Hepatocyte (in vitro differentiated cells): ENCODE data around the gene SND1. TPM values are rescaled to one million over a fixed set of nuclear protein-coding genes. Genes with fewer than 3 reads are reported as not detected.
A peak's percentile ranks its signal among the peaks of the same experiment; 100 is the strongest.

Experiments
- DNase-seq: peaks from one replicate; pipeline ENCODE4 v3.0.0-alpha.2; 2016; ENCODE audit warnings: low spot score
- H2AFZ ChIP-seq: fragments of 200-600 bp; sonication (generic); 2 replicates; pipeline ENCODE4 v1.6.0; 2016; ENCODE audit warnings: antibody characterized with exemption, mild to moderate bottlenecking
- H3K27ac ChIP-seq: fragments of 200-600 bp; sonication (generic); 2 replicates; pipeline ENCODE4 v1.5.1; 2016; ENCODE audit warnings: mild to moderate bottlenecking
- H3K27me3 ChIP-seq: fragments of 200-600 bp; sonication (generic); 2 replicates; pipeline ENCODE4 v1.6.1; 2016
- H3K36me3 ChIP-seq: fragments of 200-600 bp; sonication (generic); replicated peaks from 2 replicates; pipeline ENCODE4 v1.5.1; 2016; ENCODE audit warnings: low read depth; ENCODE audit not compliant: insufficient read depth
- H3K4me1 ChIP-seq: fragments of 200-600 bp; sonication (generic); 2 replicates; pipeline ENCODE4 v1.5.1; 2016; ENCODE audit warnings: mild to moderate bottlenecking, moderate library complexity; ENCODE audit not compliant: insufficient read depth
- H3K4me2 ChIP-seq: fragments of 200-600 bp; sonication (generic); 2 replicates; pipeline ENCODE4 v1.6.0; 2016
- H3K4me3 ChIP-seq: fragments of 200-600 bp; sonication (generic); 2 replicates; pipeline ENCODE4 v1.5.1; 2016; ENCODE audit warnings: mild to moderate bottlenecking
- H3K79me2 ChIP-seq: fragments of 200-600 bp; sonication (generic); 2 replicates; pipeline ENCODE4 v1.6.0; 2017; ENCODE audit warnings: mild to moderate bottlenecking
- H3K9me2 ChIP-seq: fragments of 200-600 bp; sonication (generic); replicated peaks from 2 replicates; pipeline ENCODE4 v1.6.0; 2017; ENCODE audit warnings: mild to moderate bottlenecking; ENCODE audit not compliant: insufficient read depth
- H3K9me3 ChIP-seq: fragments of 200-600 bp; sonication (generic); 2 replicates; pipeline ENCODE4 v1.5.1; 2016; ENCODE audit warnings: low read depth, mild to moderate bottlenecking
- H4K20me1 ChIP-seq: fragments of 200-600 bp; sonication (generic); 2 replicates; pipeline ENCODE4 v1.6.0; 2016; ENCODE audit warnings: mild to moderate bottlenecking; ENCODE audit not compliant: insufficient read depth, poor library complexity, severe bottlenecking
- CTCF ChIP-seq: fragments of 200-600 bp; sonication (generic); IDR thresholded peaks from 2 replicates; pipeline ENCODE4 v1.5.1; 2016; ENCODE audit warnings: antibody characterized with exemption, mild to moderate bottlenecking; ENCODE audit not compliant: poor library complexity
- EZH2 ChIP-seq: fragments of 200-600 bp; sonication (generic); IDR thresholded peaks from 2 replicates; pipeline ENCODE4 v1.6.1; 2016; ENCODE audit warnings: antibody characterized with exemption, mild to moderate bottlenecking, borderline replicate concordance
- EZH2phosphoT487 ChIP-seq: fragments of 200-600 bp; sonication (generic); IDR thresholded peaks from one replicate; pipeline ENCODE4 v1.6.1; 2018; ENCODE audit warnings: antibody characterized with exemption, mild to moderate bottlenecking, low read depth, moderate library complexity; ENCODE audit not compliant: unreplicated experiment, severe bottlenecking
- WGBS: methylation state at CpG from one replicate; pipeline ENCODE4 v1.1.6; 2016; ENCODE audit warnings: low lambda C conversion rate; ENCODE audit errors: missing lambda C conversion rate; 5-methylcytosine and 5-hydroxymethylcytosine counted together
- polyA plus RNA-seq: library from polyadenylated mRNA; unstranded; fragments of >200 nt; fragmentation: Nextera tagmentation; extraction: Ambion mirVana; gene quantifications from 2 replicates; pipeline ENCODE4 v1.2.1, GENCODE V29; 2016
- total RNA-seq: library from RNA; depleted of rRNA; stranded (reverse); fragments of >200 nt; gene quantifications from 2 replicates; pipeline ENCODE4 v1.2.3, GENCODE V29; 2014

The SND1 gene
- total and polyA plus RNA-seq, 2 experiments from 2014 or later, result 141 to 200 TPM

DNA sequence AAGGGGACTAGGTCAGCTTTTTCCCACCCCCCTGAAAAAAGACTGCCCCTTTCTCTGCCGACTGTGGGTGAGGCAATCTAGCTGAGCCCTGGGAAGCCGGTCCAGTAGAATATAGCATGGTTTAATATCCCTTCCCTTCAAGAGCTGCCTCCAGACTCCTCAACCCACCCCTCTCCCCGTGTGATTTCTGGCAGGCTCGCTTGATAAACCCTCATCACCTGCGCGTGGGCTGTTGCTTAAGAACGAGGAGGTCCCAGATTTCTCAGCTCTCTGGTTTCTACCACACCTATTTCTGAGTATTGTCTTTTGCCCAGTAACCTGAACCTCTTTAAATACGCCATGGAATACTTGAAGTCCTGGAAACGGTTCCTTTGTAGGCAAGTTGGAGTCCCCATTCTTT is 381.3 kb downstream of the SND1 start:
- Histone ChIP-seq H2AFZ (no peak overlapping the region), H4K20me1 (peaks cover 53% of the 10 kb centered on the region), H3K27ac (no peak overlapping the region), H3K4me2 (peak overlapping the region; percentile 98), H3K9me2 (no peaks in the 10 kb centered on the region), H3K36me3 (no peaks in the 10 kb centered on the region), H3K79me2 (peaks cover 44% of the 10 kb centered on the region), H3K9me3 (no peaks in the 10 kb centered on the region), H3K4me1 (peaks cover 10% of the 10 kb centered on the region), H3K27me3 (peaks cover 3% of the 10 kb centered on the region), H3K4me3 (no peak overlapping the region)
- no peak for DNase-seq
- no peak for TF ChIP-seq CTCF
- no peak for TF ChIP-seq EZH2phosphoT487
- no peak for TF ChIP-seq EZH2
- WGBS, result 79% methylated on average over 9 of the region's 9 CpGs

DNA sequence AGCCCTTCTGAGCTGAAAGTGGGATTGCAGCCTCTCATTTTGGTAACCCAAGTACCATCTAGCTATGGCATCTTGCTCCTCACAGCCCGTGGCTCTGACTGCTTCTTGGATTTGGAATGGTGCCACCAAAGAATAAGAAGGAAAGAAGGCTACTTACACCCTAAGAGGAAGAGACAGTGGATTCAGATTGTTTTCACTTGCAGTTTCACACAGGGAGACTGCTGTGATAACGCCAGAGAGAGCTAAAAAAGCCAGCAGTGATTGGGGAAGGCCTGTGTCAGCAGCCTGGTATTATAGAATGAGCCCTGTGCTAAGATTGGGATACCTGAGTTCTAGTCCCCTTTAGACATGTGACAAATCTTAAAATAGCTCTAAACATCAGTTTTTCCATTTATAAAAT is 382.8 kb downstream of the SND1 start:
- Histone ChIP-seq H4K20me1 (peaks cover 42% of the 10 kb centered on the region), H3K9me3 (no peaks in the 10 kb centered on the region)
- WGBS, result 63% methylated on average over 2 of the region's 2 CpGs

DNA sequence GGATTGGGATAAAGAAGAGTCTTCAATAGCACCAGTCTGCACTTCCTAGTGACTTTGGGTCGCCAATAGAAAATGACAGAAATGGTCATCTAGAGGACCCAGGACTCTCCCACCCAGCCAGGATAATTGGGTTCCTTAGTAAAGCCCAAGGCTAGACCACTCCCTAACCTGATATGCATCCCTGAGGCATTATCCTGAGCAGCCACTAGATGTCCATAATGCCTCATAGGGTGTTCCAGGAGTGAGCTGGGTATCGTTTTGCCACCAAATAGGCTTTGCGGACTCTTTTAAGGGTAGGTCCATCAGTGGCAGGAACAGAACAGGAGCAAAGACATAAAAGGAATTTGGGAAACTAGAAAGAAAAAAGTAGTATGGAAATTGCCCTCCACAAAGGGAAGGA is 383.7 kb downstream of the SND1 start:
- Histone ChIP-seq H3K27ac (no peak overlapping the region), H3K36me3 (no peaks in the 10 kb centered on the region), H3K9me3 (no peaks in the 10 kb centered on the region), H2AFZ (no peak overlapping the region), H3K4me2 (no peak overlapping the region), H3K4me3 (no peak overlapping the region), H3K9me2 (no peaks in the 10 kb centered on the region), H4K20me1 (peaks cover 33% of the 10 kb centered on the region), H3K4me1 (peaks cover 13% of the 10 kb centered on the region), H3K27me3 (peaks cover 3% of the 10 kb centered on the region), H3K79me2 (peaks cover 25% of the 10 kb centered on the region)
- no peak for DNase-seq
- TF ChIP-seq EZH2phosphoT487, result no peak
- peak; percentile 41 for TF ChIP-seq CTCF
- 72% methylated on average over 3 of the region's 3 CpGs for WGBS

More for the DNA sequence above, 382.8 kb downstream of the SND1 start:
- Histone ChIP-seq H3K36me3 (no peaks in the 10 kb centered on the region), H2AFZ (no peak overlapping the region), H3K4me1 (peaks cover 16% of the 10 kb centered on the region), H3K27ac (no peak overlapping the region), H3K4me2 (no peak overlapping the region), H3K79me2 (peaks cover 30% of the 10 kb centered on the region), H3K27me3 (peaks cover 3% of the 10 kb centered on the region), H3K9me2 (no peaks in the 10 kb centered on the region), H3K4me3 (no peak overlapping the region)
- TF ChIP-seq CTCF (no peak), EZH2 (no peak)
- no peak for DNase-seq
